Testis (tissue), 3 donors: Measurements from ENCODE around the gene KRTAP19-8. TPM values are rescaled to one million over a fixed set of nuclear protein-coding genes. Genes with fewer than 3 reads are reported as not detected.

Experiments used
- DNase-seq: peaks from one replicate; pipeline ENCODE4 v3.0.0-alpha.2; 2019
- H3K27ac ChIP-seq, 2 donors: fragments of 200-600 bp; sonication (generic); one replicate each; pipeline ENCODE4 v1.5.1; 2019
- H3K27me3 ChIP-seq: fragments of 200-600 bp; sonication (generic); one replicate; pipeline ENCODE4 v1.5.1; 2019
- H3K36me3 ChIP-seq: fragments of 200-600 bp; sonication (generic); one replicate; pipeline ENCODE4 v1.5.1; 2017; ENCODE audit warnings: low read depth; ENCODE audit errors: missing control alignments
- H3K4me1 ChIP-seq: fragments of 200-600 bp; sonication (generic); one replicate; pipeline ENCODE4 v1.5.1; 2019
- H3K4me3 ChIP-seq, 2 donors: fragments of 200-600 bp; sonication (generic); one replicate each; pipeline ENCODE4 v1.5.1; 2017 to 2019
- H3K9me3 ChIP-seq: fragments of 200-600 bp; sonication (generic); one replicate; pipeline ENCODE4 v1.5.1; 2017
- POLR2A ChIP-seq: fragments of 450-650 bp; IDR thresholded peaks from one replicate; pipeline ENCODE4 v1.6.1; 2017; ENCODE audit warnings: antibody characterized with exemption, mild to moderate bottlenecking, moderate library complexity
- WGBS, 2 donors: methylation state at CpG; one replicate each; pipeline ENCODE4 v1.1.5; 2018; 5-methylcytosine and 5-hydroxymethylcytosine counted together
- intact Hi-C: fragments of 100-400 bp; cut with DNase I; formaldehyde crosslinking; loops from one replicate; pipeline ENCODE4 v1.15.1; 2023; ENCODE audit warnings: low total_unique reads
- polyA plus RNA-seq: library from polyadenylated mRNA; stranded (reverse); fragments of 350-450 nt; fragmentation: Illumina TruSeq; extraction: RNeasy Lipid Tissue Mini Kit (QIAGEN cat#74804); gene quantifications from one replicate; pipeline ENCODE4 v1.2.3, GENCODE V29; 2014; ENCODE audit warnings: low read depth, low replicate concordance; ENCODE audit not compliant: insufficient read depth
- total RNA-seq, 2 donors: library from RNA; depleted of rRNA; stranded (reverse); fragments of >200 nt; gene quantifications; one replicate each; pipeline ENCODE4 v1.2.3, GENCODE V29; 2016
- TF ChIP-seq, protein P1 (sequence below), 3 experiments: fragments of 450-650 bp in 2 of 3; fragments of 200-600 bp in 1 of 3; sonication (generic) in 1 of 3; IDR thresholded peaks; one replicate each; pipeline ENCODE4 v1.5.1; 2016 to 2019; ENCODE audit warnings: antibody characterized with exemption in 3 of 3, mild to moderate bottlenecking in 2 of 3, moderate library complexity in 1 of 3

The KRTAP19-8 gene
- total and polyA plus RNA-seq, 3 donors from 2014 or later = 10.5 TPM; not detected in 2

DNA sequence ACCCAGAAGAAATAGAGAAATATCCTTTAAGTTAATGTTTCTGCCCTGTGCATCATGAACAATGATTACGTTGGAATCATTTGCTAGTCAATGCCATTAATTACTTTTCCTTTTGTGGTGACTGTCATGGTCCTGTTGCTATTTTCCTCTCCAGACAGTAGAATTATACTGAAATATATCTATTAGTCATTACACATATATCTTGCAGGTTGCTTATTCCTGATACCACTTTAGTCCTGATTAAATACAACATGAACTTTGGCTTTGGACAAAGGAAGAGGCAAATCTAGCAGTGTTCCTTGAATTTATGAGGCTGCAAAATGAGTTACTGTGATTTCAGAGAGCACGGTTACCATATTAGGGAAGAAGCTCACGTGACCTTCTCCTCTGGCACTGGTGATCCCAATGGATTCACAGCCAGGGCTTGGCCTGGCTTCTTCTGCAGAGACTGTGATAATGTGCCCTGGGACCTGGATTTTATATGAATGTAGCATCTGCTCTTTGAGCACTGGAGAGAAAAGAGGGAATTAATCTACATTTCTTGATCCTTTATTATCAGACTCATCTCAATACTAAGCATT, 12.4 kb upstream of the KRTAP19-8 start:
- H3K27ac ChIP-seq = no peak overlapping the region
- H3K4me1 ChIP-seq = no peaks in the 10 kb centered on the region
- intact Hi-C loops = no loop called here
- no peak for TF ChIP-seq POLR2A
- TF ChIP-seq, protein P1, sequence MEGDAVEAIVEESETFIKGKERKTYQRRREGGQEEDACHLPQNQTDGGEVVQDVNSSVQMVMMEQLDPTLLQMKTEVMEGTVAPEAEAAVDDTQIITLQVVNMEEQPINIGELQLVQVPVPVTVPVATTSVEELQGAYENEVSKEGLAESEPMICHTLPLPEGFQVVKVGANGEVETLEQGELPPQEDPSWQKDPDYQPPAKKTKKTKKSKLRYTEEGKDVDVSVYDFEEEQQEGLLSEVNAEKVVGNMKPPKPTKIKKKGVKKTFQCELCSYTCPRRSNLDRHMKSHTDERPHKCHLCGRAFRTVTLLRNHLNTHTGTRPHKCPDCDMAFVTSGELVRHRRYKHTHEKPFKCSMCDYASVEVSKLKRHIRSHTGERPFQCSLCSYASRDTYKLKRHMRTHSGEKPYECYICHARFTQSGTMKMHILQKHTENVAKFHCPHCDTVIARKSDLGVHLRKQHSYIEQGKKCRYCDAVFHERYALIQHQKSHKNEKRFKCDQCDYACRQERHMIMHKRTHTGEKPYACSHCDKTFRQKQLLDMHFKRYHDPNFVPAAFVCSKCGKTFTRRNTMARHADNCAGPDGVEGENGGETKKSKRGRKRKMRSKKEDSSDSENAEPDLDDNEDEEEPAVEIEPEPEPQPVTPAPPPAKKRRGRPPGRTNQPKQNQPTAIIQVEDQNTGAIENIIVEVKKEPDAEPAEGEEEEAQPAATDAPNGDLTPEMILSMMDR (IDR thresholded peaks at IDR 0.05) = no peak
- 87 to 88% methylated on average over 3 of the region's 3 CpGs for WGBS, 2 donors
- H3K27me3 ChIP-seq = no peaks in the 10 kb centered on the region
- no peak for DNase-seq
- no peaks in the 10 kb centered on the region for H3K36me3 ChIP-seq
- H3K9me3 ChIP-seq = no peaks in the 10 kb centered on the region
- H3K4me3 ChIP-seq = no peak overlapping the region

DNA sequence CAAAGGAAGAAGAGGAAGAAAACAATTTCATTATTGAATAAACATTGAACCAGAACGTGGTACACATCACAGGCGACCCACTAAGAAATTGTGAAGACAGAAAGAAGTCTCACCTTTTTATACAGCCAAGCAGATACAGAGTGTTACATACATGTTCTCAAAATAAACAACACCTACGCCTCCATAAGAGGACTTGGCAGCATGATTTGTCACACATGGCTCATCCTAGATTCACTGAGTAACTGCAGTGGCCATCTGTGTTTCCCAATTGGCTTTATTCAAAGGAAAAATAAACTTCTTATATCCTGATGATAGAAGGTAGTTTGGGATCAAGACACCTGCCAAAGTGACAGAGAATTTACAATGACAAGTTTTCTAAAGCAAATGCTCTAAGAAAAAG, 7.6 kb upstream of the KRTAP19-8 start:
- WGBS, 2 donors = 75 to 80% methylated on average over 3 of the region's 3 CpGs
- Histone ChIP-seq H3K4me1 (no peaks in the 10 kb centered on the region), H3K4me3 (no peak overlapping the region), H3K36me3 (no peaks in the 10 kb centered on the region), H3K27me3 (no peaks in the 10 kb centered on the region), H3K9me3 (no peaks in the 10 kb centered on the region), H3K27ac (no peak overlapping the region)
- TF ChIP-seq, protein P1 (IDR thresholded peaks at IDR 0.05) = no peak
- TF ChIP-seq POLR2A = no peak
- intact Hi-C loops = no loop called here
- DNase-seq = no peak

DNA sequence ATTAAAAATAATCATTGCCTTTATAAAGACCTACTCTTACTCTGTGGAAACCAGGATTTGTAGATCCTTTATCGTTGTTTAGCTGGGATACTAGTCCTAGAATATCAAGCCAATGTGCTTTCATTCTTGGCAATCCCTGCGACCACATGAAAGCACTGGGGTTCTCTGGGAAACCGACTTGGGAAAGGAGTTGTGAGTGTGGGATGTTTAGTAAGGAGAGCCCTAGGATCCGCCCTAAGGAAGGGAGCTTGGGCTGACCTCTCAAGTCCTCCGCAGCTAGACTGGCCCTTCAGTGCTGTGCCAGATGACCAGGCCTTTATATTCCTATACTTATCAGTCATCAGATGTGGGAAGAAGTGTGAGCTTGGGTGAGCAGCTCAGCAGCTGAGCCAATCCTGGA, 5.2 kb upstream of the KRTAP19-8 start:
- H3K27me3 ChIP-seq = no peaks in the 10 kb centered on the region
- H3K27ac ChIP-seq = no peak overlapping the region
- intact Hi-C loops = no loop called here
- no peak overlapping the region for H3K4me3 ChIP-seq
- DNase-seq = no peak
- 68 to 71% methylated on average over 5 of the region's 5 CpGs for WGBS, 2 donors
- TF ChIP-seq POLR2A = no peak
- TF ChIP-seq, protein P1 (IDR thresholded peaks at IDR 0.05) = no peak
- no peaks in the 10 kb centered on the region for H3K36me3 ChIP-seq
- no peaks in the 10 kb centered on the region for H3K9me3 ChIP-seq
- no peaks in the 10 kb centered on the region for H3K4me1 ChIP-seq

DNA sequence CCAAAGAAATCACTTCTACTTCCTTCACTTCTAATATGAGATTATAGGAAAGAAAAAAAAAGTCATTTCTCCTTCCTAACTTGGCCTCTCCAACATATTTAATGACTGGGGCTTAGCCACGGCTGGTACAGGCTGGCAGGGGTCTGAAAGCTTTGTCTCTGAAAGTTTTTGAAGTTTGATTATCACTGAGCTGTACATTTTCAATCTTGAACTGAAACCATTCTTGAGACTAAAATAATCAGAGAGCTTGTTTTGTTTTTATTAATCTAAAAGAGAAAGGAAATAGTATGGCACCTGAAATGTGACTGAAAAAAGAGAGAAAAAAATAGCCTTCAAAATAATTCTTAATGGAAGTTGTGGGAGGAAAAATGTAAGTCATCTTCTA, 3.8 kb upstream of the KRTAP19-8 start:
- 73 to 92% methylated on average over 1 of the region's 1 CpG for WGBS, 2 donors
- no peak for TF ChIP-seq POLR2A
- TF ChIP-seq, protein P1 (IDR thresholded peaks at IDR 0.05) = no peak

More for the DNA sequence above, 3.8 kb upstream of the KRTAP19-8 start:
- Histone ChIP-seq H3K4me3 (no peak overlapping the region), H3K4me1 (no peaks in the 10 kb centered on the region), H3K36me3 (no peaks in the 10 kb centered on the region), H3K27me3 (no peaks in the 10 kb centered on the region), H3K9me3 (no peaks in the 10 kb centered on the region), H3K27ac (no peak overlapping the region)
- DNase-seq = no peak
- intact Hi-C loops = no loop called here
